GM21381 (cell line): Measurements from ENCODE around the gene ADAP2.
"Not testable (repeated sequence)": the region's sequence is repeated elsewhere in the genome, so short reads cannot be mapped to it uniquely, and the experiment has no call there.

Experiments
- ATAC-seq: cut with Tn5 transposase; IDR thresholded peaks from one replicate; pipeline ENCODE4 v1.9.1; 2021; ENCODE audit warnings: mild to moderate bottlenecking, moderate library complexity; ENCODE audit not compliant: unreplicated experiment

Gene ADAP2

DNA sequence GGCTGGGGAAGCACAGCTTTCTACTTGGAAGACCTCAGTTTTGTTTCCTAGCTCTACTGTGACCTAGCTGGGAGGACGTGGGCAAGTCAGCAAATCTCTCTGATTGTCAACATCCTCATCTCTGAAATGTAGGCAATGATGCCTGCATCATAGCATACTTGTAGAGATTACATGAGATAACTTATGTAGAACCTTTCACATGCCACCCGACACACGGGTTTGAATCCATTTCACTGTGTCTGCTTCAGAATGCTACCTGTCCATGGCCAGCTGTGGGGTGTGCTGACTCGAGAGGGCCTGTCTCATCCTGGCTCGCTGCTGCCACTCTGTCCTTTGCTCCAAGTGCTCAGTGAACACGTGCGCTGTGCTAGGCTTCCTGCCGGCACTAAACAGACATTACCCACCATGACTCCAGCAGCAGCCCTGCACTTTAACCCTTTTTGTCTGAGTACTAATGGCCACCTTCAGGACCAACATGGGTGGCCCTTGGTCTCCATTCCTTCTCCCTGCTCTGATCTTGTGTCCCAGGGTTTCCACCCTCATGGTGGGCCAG is 7.4 kb downstream of the ADAP2 start:
- ATAC-seq, result no peak

DNA sequence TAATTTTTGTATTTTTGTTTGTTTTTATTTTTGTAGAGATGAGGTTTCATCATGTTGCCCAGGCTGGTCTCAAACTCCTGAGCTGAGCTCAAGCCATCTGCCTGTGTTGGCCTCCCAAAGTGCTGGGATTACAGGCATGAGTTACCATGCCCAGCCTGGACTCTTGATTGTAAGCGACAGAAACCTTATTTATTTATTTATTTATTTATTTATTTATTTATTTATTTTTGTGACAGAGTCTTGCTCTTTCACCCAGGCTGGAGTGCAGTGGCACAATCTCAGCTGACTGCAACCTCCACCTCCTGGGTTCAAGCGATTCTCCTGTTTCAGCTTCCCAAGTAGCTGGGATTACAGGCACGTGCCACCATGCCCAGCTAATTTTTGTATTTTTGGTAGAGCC is 8.1 kb downstream of the ADAP2 start:
- ATAC-seq, result not testable (repeated sequence)

DNA sequence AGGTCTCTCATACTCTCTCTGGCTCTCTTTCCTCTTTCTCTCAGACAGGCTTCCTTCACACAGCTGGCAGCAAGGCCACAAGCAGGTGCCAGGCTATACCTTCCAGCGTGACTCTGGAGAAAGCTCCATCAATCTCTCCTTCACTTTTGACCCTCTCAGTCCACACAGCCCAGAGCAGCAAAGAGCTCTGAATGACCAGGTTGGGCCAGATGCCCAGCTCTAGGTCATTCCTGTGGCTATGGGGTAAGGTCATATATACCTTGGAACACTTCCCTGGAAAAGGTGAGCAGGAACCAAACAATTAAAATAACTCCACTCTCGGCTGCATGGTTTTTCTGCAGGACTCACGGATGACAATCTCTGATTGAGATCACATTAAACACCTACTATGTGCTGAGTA is 8.8 kb downstream of the ADAP2 start:
- no peak for ATAC-seq

DNA sequence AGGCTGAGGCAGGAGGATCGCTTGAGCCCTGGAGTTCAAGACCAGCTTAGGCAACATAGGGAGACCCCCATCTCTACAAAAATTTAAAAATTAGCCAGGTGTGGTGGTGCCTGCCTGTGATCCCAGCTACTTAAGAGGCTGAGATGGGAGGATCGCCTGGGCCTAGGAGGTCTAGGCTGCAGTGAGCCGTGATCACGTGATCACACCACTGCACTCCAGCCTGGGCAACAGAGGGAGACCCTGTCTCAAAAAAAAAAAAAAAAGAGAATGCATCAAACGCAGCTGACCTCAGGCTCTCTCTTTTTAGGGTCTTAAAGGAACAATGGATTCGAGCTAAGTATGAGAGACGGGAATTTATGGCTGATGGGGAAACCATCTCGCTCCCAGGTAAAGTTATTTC is 9.8 kb downstream of the ADAP2 start:
- ATAC-seq, result not testable (repeated sequence)

DNA sequence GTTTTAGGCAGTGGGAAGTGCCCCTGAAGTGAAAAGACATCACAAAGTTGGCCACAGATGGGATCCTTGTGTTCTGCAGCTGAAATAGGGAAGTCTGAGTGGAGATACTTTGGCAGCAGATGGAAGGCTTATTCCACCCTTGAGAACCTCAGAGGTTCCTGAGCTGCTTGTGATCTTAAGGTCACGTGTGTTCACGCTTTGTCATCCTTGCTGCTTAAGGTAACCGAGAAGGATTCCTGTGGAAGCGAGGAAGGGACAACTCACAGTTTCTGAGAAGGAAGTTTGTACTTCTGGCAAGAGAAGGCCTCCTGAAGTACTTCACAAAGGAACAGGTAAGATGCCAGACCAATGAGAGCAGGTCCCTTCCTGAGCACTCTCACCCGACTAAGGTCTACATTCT is 12.2 kb downstream of the ADAP2 start:
- no peak for ATAC-seq

DNA sequence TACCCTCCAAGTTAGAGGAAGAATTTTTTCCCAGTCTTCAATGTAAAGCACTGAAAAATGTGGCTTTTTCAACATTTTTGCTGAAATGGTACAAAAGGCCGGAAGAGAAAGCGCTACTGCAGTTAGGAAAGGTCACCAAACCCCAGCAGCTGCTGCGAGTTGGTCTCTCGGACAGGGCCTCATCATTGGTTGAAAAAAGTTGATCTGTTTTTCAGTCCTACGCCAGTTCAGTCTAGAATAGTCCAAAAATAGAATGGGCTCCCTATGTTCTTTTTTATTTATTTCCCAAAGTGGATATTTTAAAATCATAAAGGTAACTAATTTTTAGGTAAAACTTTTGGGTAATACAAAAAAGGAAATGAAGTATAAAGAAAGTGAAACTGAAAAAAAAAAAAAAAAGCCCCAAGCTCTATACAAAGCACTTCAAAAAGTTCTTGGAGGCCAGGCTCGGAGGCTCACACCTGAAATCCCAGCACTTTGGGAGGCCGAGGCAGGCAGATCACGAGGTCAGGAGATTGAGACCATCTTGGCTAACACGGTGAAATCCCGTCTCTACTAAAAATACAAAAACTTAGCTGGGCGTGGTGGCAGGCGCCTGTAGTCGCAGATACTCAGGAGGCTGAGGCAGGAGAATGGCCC is 17.4 kb downstream of the ADAP2 start:
- ATAC-seq, result no peak

DNA sequence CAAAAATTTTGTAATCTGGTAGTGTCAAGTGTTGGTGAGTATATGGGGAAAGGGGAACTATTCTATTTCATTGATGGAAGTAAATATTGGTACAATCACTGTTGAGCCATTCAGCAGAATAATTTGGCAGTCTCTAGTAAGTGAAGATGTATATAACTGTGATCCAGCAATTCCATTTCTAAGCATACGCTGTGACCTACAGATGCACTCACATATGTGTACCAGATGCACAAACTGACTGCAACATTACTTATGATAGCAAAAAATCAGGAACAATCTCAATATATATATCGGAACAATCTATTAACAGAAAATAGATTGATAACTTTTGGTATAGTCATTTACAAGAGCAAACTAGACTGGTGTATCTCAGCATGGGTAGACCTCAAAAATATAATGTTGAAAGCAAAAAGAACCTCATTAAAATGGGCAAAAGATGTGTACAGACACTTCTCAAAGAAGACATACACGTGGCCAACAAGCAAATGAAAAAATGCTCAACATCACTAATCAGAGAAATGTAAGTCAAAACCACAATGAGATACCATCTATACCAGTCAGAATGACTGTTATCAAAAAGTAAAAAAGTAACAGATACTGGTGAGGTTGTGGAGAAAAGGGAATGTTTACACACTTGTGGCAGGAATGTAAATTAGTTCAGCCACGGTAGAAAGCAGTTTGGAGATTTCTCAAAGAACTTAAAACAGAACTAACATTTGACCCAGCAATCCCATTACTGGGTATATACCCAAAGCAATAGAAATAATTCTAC is 20.7 kb downstream of the ADAP2 start:
- ATAC-seq, result no peak

DNA sequence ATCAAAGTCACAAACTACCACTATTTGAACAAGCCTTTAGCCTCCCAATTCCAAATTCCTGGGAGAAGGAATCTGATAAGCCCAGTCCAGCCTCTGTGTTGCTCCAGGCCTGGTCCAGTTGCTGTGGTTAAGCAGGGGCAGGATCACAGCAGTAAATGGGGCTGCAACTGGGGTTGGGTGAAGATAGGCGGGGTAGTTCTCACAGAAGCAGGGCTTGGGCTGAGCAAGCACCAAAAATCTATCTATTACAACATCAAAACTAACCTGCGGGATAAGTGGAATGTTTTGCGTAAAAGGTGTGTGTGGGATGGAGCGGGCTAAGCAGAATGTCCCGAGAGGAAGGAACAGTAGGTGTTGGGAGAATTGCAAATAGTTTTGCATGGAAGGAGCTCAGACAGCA is 26.1 kb downstream of the ADAP2 start:
- no peak for ATAC-seq

DNA sequence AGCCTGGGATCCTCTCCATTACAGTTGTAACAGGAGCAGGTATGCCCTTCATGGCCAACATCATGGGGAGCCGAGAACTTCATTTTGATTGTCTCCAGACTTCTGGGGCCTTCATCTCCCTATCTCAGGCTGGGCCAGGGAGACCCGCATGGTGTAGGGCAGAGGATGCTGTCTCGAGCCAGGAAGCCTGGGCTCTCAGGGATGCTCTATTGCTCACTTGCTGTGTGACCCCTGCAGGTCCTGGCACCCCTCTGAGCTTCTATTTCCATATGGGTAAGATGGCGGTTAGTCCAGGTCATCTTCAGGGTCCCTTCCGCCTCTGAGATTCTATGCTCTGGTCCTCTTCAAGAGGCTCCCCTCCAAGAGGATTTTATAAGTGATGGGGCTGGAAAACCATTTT is 28.4 kb downstream of the ADAP2 start:
- no peak for ATAC-seq

DNA sequence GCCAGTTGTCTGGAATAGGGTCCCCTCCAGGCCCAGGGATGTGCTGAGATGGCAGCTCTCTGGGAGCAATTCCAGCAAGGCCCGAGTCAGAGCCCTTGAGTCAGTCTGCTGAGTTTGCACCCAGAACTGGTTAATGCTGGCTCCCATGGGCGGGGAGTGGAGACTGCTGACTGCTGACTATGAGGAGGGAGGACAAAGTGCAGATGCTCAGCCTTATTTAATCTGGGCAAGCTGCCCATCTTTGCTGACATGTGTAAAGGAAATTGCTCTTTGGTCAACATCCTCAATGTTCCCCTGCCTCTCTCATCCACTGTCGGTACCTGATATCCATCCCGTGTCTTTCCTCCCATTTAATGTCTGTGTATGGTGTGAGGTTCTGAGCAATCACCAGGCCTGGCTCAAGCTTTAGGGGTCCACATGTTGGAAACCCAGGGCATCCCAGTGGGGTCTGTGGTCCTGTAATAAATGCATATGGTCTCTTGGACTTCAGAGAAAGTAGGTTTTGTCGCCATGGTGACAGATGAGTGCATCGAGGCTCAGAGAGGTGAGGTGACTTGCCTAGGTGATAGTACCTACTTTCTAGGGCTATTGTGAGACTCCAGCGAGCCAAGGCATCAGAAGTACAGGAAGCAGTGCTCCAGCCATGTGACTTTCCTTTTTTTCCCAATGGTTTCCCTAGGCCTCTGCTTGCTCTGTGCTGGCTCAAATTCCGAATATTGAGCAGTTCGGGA is 29.1 kb downstream of the ADAP2 start:
- no peak for ATAC-seq

DNA sequence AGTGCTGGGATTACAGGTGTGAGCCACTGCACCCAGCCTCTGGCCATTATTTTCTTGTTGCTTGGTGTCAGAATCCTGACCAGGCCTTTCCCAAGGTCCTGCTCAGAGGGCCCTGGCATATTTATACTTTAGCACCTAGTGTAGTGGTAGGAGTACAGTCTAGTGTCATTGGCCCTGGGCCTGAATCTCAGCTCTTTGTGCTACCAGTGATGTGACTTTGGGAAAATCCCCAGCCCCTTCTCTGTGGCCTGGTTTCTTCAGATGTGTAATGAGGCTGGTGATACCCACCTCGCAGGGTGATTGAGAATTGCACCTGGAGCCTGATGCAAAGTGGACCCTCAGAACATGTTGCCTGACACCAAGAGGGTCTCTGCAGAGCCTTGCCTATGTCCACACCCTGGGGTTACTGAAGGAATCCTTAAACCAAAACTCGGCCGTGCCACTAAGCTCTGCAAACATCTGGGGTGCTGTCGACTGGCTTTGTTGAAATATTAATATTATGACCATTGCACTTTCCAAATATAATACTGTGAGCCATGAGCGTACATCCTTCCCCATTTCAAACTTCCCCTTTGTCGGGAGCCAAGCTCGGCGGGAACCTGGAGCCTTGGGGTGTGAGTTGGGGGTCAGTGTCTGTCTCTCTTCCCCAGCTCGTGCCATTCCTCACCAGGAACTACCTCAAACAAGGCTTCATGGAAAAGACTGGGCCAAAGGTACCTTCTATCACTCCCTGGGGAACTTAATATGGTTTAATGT is 31.1 kb downstream of the ADAP2 start:
- ATAC-seq, result no peak

DNA sequence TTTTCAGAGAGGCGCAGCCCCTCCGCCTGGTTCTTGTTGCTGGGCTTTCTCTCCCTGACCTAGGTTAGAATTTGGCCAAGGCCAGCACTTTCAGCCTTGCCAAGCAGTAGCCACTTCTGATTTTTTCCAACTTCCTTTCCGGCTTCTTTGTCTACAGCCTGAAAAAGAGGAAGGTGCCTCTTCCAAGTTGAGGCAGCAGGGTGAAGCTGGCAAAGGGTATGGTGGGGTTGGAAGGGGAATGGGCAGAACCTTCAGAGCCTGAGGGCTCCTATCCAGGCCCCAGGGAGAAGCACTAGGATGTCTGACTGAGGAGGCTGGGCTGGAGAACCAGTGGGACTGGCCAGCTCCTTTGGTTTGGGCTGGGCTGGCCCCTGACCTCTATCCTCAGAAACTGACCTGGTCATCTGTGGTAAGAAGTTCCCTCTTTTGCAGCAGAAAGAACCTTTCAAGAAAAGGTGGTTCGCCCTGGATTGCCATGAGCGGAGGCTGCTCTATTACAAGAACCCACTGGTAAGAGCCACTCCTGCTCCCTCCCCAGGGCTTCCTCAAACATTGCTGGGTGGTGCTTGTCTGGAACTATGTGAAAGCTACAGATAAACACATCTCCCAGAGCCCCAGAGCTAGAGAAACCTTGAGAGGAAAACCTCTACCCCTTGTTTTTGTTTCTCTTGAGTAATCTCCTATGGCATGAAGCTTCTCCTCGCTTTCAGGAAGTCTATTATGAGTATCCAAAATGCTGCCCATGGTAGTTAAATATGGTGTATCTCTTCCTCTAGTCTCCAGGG is 32.5 kb downstream of the ADAP2 start:
- ATAC-seq, result no peak

DNA sequence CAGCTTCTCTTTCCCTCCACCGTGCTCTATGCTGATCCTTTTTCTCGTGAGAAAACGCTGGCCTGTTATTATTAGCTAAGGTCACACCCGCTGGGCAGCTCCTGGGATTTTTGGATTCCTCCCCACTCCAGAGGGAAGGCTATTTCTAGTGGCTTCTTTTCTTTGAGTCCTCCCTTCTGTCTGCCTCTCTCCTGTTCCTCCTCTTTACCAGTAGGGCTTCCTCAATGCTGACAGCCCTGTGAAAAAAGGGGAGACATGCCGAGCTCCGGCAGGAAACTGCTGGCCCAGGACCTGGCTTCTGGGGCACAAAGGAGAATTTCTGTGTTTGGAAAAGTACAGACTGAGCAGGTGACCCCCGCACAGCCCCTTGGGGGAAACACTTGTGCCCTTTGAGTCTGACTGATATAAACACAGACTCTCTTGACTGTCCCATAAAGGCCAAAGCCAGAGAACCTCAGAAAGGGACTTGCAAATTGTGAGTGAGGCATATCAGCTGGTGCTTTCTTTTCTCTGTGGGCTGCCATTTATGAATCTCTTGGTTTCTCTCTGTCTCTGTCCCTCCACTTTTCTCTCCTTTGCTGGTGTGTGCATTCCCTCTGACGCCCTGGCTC is 35.1 kb downstream of the ADAP2 start:
- no peak for ATAC-seq

DNA sequence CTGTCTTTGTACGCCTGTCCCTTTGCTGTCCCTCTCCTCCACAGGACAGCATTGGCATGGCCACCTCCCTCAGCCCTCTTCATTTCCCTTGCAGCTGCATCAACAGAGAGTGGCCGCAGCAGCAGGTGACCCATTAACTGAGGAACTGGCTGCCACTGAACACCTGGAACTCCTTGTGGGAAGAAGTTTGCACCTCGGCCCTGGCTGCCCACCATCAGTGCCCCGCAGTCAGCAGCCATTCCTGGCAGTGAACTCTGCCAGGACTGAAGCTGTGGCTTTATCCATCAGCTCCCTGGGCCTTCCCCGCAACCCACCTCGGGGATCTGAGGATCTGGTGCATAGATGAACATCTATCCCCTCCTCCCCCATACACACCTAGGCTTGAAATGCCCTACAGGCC is 36.0 kb downstream of the ADAP2 start:
- no peak for ATAC-seq

DNA sequence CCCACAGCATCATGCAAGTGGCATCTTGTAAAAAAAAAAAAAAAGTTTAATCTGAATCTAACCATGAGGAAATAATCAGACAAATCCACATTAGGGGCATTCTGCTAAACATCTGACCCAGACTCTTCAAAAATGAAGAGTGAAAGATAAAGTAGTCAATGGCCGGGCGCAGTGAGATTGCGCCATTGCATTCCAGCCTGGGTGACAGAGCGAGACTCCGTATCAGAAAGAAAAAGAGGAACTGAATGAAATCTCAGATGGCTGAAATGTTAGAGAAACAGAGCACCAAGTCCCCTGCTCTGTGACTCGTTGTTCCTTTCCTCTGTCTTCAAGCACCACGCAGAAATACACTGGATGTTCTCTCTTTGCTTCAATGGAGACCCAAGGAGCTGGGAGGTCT is 36.4 kb downstream of the ADAP2 start:
- no peak for ATAC-seq

DNA sequence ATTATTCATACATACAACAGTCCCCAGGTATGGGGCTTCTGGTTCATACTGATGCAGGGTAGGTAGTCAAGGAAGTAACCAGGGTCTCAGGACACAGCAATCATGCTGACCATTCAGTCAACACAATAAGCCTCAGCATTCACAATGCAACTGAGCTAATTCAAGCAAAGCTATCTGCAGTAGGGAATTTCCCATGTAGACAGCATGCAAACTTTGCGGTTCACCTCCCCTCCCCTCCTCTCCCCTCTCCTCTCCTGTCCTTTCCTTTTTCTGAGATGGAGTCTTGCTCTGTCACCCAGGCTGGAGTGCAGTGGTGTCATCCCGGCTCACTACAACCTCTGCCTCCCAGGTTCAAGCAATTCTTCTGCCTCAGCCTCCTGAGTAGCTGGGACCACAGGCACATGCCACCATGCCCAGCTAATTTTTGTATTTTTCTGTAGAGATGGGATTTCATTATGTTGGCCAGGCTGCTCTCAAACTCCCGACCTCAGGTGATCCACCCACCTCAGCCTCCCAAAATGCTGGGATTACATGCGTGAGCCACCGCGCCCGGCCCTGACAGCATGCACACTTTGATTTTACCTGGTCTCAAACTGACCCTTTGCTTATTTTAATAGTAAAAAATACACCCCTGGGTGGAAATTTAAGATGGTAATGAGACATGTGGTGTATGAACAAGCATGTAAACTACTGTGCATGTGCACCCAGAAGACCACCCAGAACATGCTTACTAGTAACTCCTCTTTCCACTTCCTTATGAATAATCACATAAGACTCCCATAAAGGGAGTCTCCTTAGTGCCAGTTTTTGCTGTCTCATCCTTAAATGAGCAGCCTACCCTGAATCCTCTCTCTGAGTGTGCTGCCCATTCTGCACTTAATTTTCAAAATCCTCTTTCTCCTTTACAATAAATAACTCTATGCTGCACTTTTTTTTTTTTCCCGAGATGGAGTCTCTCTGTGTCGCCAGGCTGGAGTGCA is 39.8 kb downstream of the ADAP2 start:
- ATAC-seq, result no peak

DNA sequence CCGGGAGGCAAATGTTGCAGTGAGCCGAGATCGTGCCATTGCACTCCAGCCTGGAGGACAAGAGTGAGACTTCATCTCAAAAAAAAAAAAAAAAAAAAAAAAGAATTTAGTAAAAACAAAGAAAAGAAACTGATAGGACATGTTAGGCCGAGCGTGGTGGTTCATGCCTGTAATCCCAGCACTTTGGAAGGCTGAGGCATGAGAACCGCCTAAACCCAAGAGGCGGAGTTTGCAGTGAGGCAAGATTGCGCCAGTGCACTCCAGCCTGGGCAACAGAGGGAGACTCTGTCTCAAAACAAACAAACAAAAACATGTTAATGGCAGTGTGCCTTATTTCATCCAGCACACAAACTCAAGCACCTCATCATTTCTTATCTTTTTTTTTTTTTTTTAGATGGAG is 42.6 kb downstream of the ADAP2 start:
- not testable (repeated sequence) for ATAC-seq

DNA sequence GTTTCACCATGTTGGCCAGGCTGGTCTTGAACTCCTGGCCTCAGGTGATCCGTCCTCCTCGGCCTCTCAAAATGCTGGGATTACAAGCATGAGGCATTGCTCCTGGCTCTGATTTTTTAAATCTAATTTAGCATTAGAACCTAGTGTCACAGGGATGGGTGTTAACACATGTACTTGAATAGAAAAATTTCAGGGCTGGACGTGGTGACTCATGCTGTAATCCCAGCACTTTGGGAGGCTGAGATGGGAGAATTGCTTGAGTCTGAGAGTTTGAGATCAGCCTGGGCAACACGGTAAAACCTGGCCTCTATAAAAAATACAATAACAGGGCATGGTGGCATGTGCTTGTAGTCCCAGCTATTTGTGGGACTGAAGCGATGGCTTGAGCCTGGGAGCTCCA is 43.1 kb downstream of the ADAP2 start:
- no peak for ATAC-seq

DNA sequence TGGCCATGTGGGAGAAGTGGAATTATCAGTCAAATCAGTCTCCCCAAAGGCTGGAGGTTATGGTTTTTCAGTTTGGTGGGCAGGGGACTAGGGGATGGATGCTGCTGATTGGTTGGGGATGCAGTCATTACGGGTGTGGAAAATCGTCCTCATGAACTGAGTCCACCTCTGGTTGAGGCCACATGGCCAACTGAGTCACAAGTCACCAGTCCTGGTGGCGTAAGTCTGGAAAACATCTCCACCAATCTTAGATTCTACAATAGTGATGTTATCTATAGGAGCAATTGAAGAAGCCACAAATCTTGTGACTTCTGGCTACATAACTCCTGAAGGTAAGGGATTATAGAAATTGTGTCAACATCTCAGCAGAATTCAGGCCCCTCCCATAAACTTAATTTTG is 43.9 kb downstream of the ADAP2 start:
- no peak for ATAC-seq
